T-cell (primary cell): ENCODE measurements around the gene ALS2. TPM values are rescaled to one million over a fixed set of nuclear protein-coding genes. Genes with fewer than 3 reads are reported as not detected.
"Not testable (repeated sequence)": the region's sequence is repeated elsewhere in the genome, so short reads cannot be mapped to it uniquely, and the experiment has no call there.

Experiments
- ATAC-seq, 4 experiments: fragments of 200-7000 bp in 3 of 4; fragments of 150-1000 bp in 1 of 4; cut with Tn5 transposase; replicated peaks in 1 of 4; 1 replicate in 3 of 4; 2 replicates in 1 of 4; pipeline ENCODE4 v1.10.0; 2021; ENCODE audit warnings: moderate library complexity in 3 of 4, mild to moderate bottlenecking in 2 of 4, moderate number of reproducible peaks in 1 of 4
- CTCF ChIA-PET, 2 donors: fragments of 300-600 bp; sonication (Branson Sonifier 250); formaldehyde crosslinking; loops; one replicate each; lab custom pipeline; 2022; ENCODE audit warnings: antibody characterized with exemption in 2 of 2; lab: Charles Lee
- POLR2A ChIA-PET, 2 donors: fragments of 300-600 bp; sonication (Branson Sonifier 250); formaldehyde crosslinking; loops; one replicate each; lab custom pipeline; 2022; ENCODE audit warnings: antibody characterized with exemption in 2 of 2; lab: Charles Lee
- DNase-seq, 35 experiments: peaks; one replicate each; pipeline versions ENCODE4 v3.0.0 to v3.0.0-alpha.2; 2013 to 2023
- H3K27ac ChIP-seq: one replicate; pipeline ENCODE4 v1.5.1; 2013; ENCODE audit warnings: low read length
- H3K27me3 ChIP-seq, 2 experiments: replicated peaks in 1 of 2; 1 replicate in 1 of 2; 2 replicates in 1 of 2; pipeline versions ENCODE4 v1.6.1 to v1.7.0; 2013; ENCODE audit warnings: low read length in 1 of 2, mixed read lengths in 1 of 2; ENCODE audit not compliant: control insufficient read depth in 2 of 2, insufficient read depth in 2 of 2; ENCODE audit errors: extremely low read depth in 1 of 2
- H3K36me3 ChIP-seq, 2 donors: 1 replicate in 1 of 2; 2 replicates in 1 of 2; pipeline versions ENCODE4 v1.6.1 to v1.7.0; 2013; ENCODE audit warnings: low read length in 1 of 2; ENCODE audit not compliant: control insufficient read depth in 2 of 2, insufficient read depth in 1 of 2; ENCODE audit errors: extremely low read depth in 1 of 2
- H3K4me1 ChIP-seq, 2 experiments: 1 replicate in 1 of 2; 2 replicates in 1 of 2; pipeline versions ENCODE4 v1.6.1 to v1.7.0; 2013; ENCODE audit warnings: low read length in 2 of 2, mixed read lengths in 1 of 2; ENCODE audit not compliant: insufficient read depth in 2 of 2, control insufficient read depth in 1 of 2; ENCODE audit errors: extremely low read depth in 1 of 2
- H3K4me3 ChIP-seq, 2 donors: 1 replicate in 1 of 2; 2 replicates in 1 of 2; pipeline versions ENCODE4 v1.5.1 to v1.7.0; 2013; ENCODE audit warnings: mild to moderate bottlenecking in 2 of 2, low read length in 1 of 2, moderate library complexity in 1 of 2; ENCODE audit not compliant: control insufficient read depth in 1 of 2; ENCODE audit errors: extremely low read depth in 1 of 2
- H3K9me3 ChIP-seq: 2 replicates; pipeline ENCODE4 v1.7.0; 2013
- H3K27ac Mint-ChIP-seq, 2 donors: one replicate each; pipeline ENCODE4 v1.8.0; 2020 to 2021; ENCODE audit warnings: mild to moderate bottlenecking in 2 of 2, mixed read lengths in 2 of 2
- H3K27me3 Mint-ChIP-seq, 2 donors: one replicate each; pipeline ENCODE4 v1.8.0; 2021 to 2022; ENCODE audit warnings: mixed read lengths in 2 of 2
- H3K36me3 Mint-ChIP-seq: one replicate; pipeline ENCODE4 v1.8.0; 2021; ENCODE audit warnings: mixed read lengths
- H3K4me1 Mint-ChIP-seq, 3 donors: one replicate each; pipeline ENCODE4 v1.8.0; 2020 to 2022; ENCODE audit warnings: mixed read lengths in 3 of 3, mild to moderate bottlenecking in 1 of 3
- H3K4me3 Mint-ChIP-seq, 3 donors: one replicate each; pipeline ENCODE4 v1.8.0; 2020 to 2022; ENCODE audit warnings: mild to moderate bottlenecking in 3 of 3, mixed read lengths in 3 of 3, moderate library complexity in 3 of 3
- H3K9me3 Mint-ChIP-seq, 3 donors: one replicate each; pipeline ENCODE4 v1.8.0; 2020 to 2022; ENCODE audit warnings: mixed read lengths in 3 of 3
- WGBS: methylation state at CpG from one replicate; pipeline ENCODE4 v1.1.5; 2013; ENCODE audit warnings: missing lambda C conversion rate; ENCODE audit not compliant: insufficient coverage; 5-methylcytosine and 5-hydroxymethylcytosine counted together
- total RNA-seq, 35 experiments: library from RNA in 6 of 35; stranded (reverse) in 6 of 35; fragments of 120-200 nt in 1 of 35; gene quantifications; one replicate each; pipeline versions ENCODE4 v1.2.1 to v1.2.4 and lab custom pipeline; 2013 to 2026

The ALS2 gene
- total RNA-seq, 5 donors from 2014 or later (not counting 1 experiment from before 2014, with no cell fraction given): 9.1 to 11.9 (median 10.3) TPM

DNA sequence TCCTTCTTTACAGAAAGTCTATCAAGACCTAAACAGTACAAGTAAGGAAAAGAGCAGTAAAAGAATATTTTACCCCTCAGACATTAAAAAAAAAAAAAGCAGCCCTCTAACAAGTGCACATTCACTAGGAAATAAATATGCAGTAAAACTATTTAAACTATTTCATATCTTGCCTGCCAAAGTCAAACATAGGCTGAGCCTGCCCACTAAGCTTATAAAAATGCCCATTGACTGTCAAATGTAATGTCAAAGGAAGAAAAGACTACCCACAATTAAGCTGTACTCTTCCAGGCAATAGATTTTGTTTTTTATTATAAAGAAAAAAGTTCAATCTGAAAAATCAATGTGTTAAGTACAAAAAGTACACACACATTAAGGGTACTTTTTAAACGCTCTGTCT lies 11.8 kb downstream of the ALS2 start:
- ChIA-PET POLR2A (no interaction called here), CTCF (no interaction called here)
- Histone ChIP-seq H3K4me1 (no peaks in the 10 kb centered on the region), H3K9me3 (no peaks in the 10 kb centered on the region), H3K27ac (no peak overlapping the region), H3K27me3 (no peaks in the 10 kb centered on the region), H3K4me3 (no peak overlapping the region), H3K36me3 (peaks cover 0 to 13% of the 10 kb centered on the region in 2 donors)
- Mint-ChIP-seq H3K27ac (no peak overlapping the region), H3K4me1 (peaks cover 0 to 4% (median 0%) of the 10 kb centered on the region in 3 donors), H3K4me3 (no peak overlapping the region), H3K27me3 (no peaks in the 10 kb centered on the region), H3K36me3 (peaks cover 24% of the 10 kb centered on the region), H3K9me3 (no peaks in the 10 kb centered on the region)
- DNase-seq (no peak), ATAC-seq (no peak)
- no CpG with 5 or more reads among the region's 1 CpG for WGBS

DNA sequence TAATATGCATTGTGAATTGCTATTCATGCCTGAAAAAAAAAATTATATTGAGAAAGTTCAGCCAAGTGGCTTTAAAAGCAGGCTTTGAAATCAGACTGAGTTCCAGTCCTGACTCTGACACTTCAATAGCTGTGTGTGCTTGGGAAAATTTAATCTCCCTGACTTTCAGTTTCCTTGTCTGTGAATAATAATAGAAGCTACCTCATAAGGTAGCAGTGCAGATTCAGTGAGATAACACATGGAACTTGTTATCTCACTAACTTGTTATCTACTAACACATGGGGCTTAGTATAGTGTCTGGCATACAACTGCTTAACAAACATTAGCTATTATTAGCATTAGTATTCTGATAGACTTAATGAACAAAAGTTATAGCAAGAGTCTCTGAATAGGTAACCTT lies 14.9 kb downstream of the ALS2 start:
- ChIA-PET CTCF (no interaction called here), POLR2A (no interaction called here)
- peaks cover 4 to 21% of the 10 kb centered on the region in 2 donors for H3K36me3 ChIP-seq
- H3K27ac Mint-ChIP-seq: no peak overlapping the region
- no peak overlapping the region for H3K4me3 Mint-ChIP-seq
- H3K9me3 Mint-ChIP-seq: no peaks in the 10 kb centered on the region
- H3K27me3 ChIP-seq: no peaks in the 10 kb centered on the region
- H3K4me1 Mint-ChIP-seq: no peaks in the 10 kb centered on the region
- no peak overlapping the region for H3K4me3 ChIP-seq
- H3K36me3 Mint-ChIP-seq: peaks cover 40% of the 10 kb centered on the region
- ATAC-seq (no peak), DNase-seq (no peak)
- no peak overlapping the region for H3K27ac ChIP-seq
- no peaks in the 10 kb centered on the region for H3K9me3 ChIP-seq
- no peaks in the 10 kb centered on the region for H3K4me1 ChIP-seq
- H3K27me3 Mint-ChIP-seq: no peaks in the 10 kb centered on the region

DNA sequence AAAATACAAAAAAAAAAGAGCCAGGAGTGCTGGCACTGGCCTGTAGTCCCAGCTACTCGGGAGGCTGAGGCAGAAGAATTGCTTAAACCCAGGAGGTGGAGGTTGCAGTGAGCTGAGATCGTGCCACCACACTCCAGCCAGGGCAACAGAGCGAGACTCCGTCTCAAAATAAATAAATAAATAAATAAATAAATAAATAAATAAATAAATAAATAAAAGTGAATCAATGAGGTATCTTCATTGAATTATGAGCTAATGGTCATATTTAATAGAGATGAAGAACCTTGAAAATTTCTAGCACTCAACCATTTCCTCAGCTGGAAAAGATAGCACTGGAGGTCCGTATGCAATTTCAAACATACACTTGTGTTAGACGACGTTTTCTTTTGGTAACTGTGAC lies 16.3 kb downstream of the ALS2 start:
- H3K4me1 ChIP-seq, H3K4me3 ChIP-seq, CTCF ChIA-PET, ATAC-seq, H3K27me3 ChIP-seq, H3K27ac ChIP-seq, H3K4me1 Mint-ChIP-seq, H3K9me3 ChIP-seq, H3K9me3 Mint-ChIP-seq, H3K27ac Mint-ChIP-seq, DNase-seq, H3K27me3 Mint-ChIP-seq, H3K4me3 Mint-ChIP-seq: not testable (repeated sequence)
- H3K36me3 ChIP-seq: peaks cover 4 to 23% of the 10 kb centered on the region in 2 donors
- POLR2A ChIA-PET: interaction anchor here in 1 of 2 donors (0.6 to 0.7 kb wide), 2 partner anchors 21 to 562 kb away, joined by 5 to 6 read pairs; no protein-coding TSS in a partner anchor
- 100% methylated on average over 3 of the region's 7 CpGs for WGBS
- peaks cover 43% of the 10 kb centered on the region for H3K36me3 Mint-ChIP-seq

DNA sequence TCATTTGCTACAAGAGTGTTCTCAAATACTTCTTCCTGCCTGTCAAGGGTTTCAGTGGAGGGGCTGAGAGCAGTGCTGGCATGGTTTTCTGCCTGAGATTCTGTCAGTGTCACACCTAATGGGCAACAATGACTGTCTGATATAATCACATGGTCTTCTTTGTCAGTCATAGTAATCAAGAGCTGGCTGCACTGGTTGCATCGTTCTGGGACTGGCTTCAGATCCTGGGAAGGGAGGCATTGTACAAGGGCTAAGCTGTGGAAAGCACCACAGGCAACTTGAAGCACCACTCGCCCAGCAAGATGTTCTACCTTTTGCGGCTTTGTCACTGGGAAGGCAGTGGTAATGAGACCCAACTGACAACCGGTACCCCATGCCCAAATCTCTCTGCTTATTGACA lies 19.6 kb downstream of the ALS2 start:
- POLR2A ChIA-PET: no interaction called here
- no peaks in the 10 kb centered on the region for H3K9me3 ChIP-seq
- H3K4me3 ChIP-seq: no peak overlapping the region
- peaks cover 4 to 33% of the 10 kb centered on the region in 2 donors for H3K36me3 ChIP-seq
- H3K9me3 Mint-ChIP-seq: no peaks in the 10 kb centered on the region
- no peak for ATAC-seq
- no peaks in the 10 kb centered on the region for H3K4me1 Mint-ChIP-seq
- H3K27ac Mint-ChIP-seq: no peak overlapping the region
- no peaks in the 10 kb centered on the region for H3K27me3 Mint-ChIP-seq
- peaks cover 55% of the 10 kb centered on the region for H3K36me3 Mint-ChIP-seq
- no peak overlapping the region for H3K27ac ChIP-seq
- no peak for DNase-seq
- CTCF ChIA-PET: no interaction called here
- H3K4me3 Mint-ChIP-seq: no peak overlapping the region
- H3K4me1 ChIP-seq: no peaks in the 10 kb centered on the region
- WGBS: 95% methylated on average over 4 of the region's 4 CpGs
- no peaks in the 10 kb centered on the region for H3K27me3 ChIP-seq

DNA sequence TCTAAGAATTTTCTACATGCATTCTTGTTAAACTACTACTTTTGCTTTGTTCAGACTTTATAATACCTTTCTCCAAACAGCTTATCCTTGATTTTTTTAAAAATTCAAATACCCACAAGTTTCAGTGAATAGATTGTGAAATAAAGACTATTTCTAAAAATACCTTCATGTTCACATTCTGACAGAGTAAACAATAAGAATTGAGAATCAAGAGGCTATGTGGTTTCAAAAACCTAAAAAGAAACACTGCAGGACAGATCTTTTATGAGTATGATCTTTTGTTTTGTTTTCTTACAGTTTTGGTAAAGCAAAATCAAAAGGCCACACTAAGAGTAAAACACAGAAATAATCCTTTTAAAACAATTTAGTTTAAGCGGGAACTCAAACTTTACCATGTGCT lies 21.2 kb downstream of the ALS2 start:
- no peaks in the 10 kb centered on the region for H3K4me1 Mint-ChIP-seq
- H3K27me3 Mint-ChIP-seq: no peaks in the 10 kb centered on the region

DNA sequence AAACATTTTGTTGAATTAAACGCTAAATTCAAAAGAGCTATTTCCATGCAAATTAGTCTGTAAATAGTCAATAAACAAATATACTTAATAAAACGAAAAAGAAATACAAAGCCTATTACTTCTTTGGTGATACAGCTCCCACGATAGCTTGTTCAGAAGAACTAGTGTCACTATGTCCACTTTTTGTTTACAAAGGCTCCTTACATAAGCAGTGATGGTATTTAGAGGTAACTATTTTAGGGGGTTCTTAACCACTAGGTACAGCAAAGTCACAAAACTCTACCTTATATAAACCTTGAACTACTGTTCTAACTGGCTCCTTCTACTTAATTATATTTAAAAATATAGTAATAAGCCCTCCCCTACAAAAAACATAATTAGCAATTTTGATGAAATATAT lies 21.9 kb downstream of the ALS2 start:
- Histone ChIP-seq H3K27me3 (no peaks in the 10 kb centered on the region), H3K36me3 (peaks cover 4 to 22% of the 10 kb centered on the region in 2 donors), H3K4me1 (no peaks in the 10 kb centered on the region), H3K9me3 (no peaks in the 10 kb centered on the region), H3K27ac (no peak overlapping the region), H3K4me3 (no peak overlapping the region)
- Mint-ChIP-seq H3K9me3 (no peaks in the 10 kb centered on the region), H3K4me3 (no peak overlapping the region), H3K4me1 (no peaks in the 10 kb centered on the region), H3K27ac (no peak overlapping the region), H3K27me3 (no peaks in the 10 kb centered on the region), H3K36me3 (peaks cover 52% of the 10 kb centered on the region)
- DNase-seq (no peak), ATAC-seq (no peak)
- POLR2A ChIA-PET: no interaction called here
- CTCF ChIA-PET: no interaction called here
- no CpG with 5 or more reads among the region's 3 CpGs for WGBS

More for the DNA sequence above, 21.2 kb downstream of the ALS2 start:
- ChIA-PET CTCF (no interaction called here), POLR2A (no interaction called here)
- H3K4me1 ChIP-seq: no peaks in the 10 kb centered on the region
- peaks cover 4 to 21% of the 10 kb centered on the region in 2 donors for H3K36me3 ChIP-seq
- Mint-ChIP-seq H3K36me3 (peaks cover 49% of the 10 kb centered on the region), H3K27ac (no peak overlapping the region), H3K9me3 (no peaks in the 10 kb centered on the region), H3K4me3 (no peak overlapping the region)
- WGBS: no CpG with 5 or more reads among the region's 1 CpG
- H3K4me3 ChIP-seq: no peak overlapping the region
- no peaks in the 10 kb centered on the region for H3K9me3 ChIP-seq
- no peak overlapping the region for H3K27ac ChIP-seq
- ATAC-seq (no peak), DNase-seq (no peak)
- H3K27me3 ChIP-seq: no peaks in the 10 kb centered on the region

DNA sequence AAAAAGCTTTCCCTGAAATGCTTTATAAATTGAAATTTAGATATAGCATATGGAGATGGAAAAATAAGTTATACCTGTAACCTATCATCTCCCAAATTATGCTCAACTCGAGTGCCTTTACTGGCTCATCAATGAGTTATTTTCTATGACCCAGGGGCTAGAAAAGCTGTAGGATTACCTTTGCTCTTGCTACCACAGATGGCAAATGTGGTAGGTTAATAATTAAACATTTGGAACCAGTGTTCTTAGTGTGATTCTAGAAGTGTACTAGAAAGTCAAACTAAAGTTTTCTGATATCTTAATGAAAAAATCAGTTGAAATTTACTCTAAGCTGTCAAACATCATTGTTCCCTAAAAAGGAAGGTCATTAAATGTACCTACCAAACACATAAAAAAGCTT lies 22.5 kb downstream of the ALS2 start:
- CTCF ChIA-PET: no interaction called here
- H3K4me1 Mint-ChIP-seq: no peaks in the 10 kb centered on the region
- Histone ChIP-seq H3K9me3 (no peaks in the 10 kb centered on the region), H3K36me3 (peaks cover 4 to 22% of the 10 kb centered on the region in 2 donors), H3K27me3 (no peaks in the 10 kb centered on the region), H3K4me1 (no peaks in the 10 kb centered on the region), H3K27ac (no peak overlapping the region), H3K4me3 (no peak overlapping the region)
- H3K4me3 Mint-ChIP-seq: no peak overlapping the region
- POLR2A ChIA-PET: no interaction called here
- peaks cover 48% of the 10 kb centered on the region for H3K36me3 Mint-ChIP-seq
- no peak for ATAC-seq
- WGBS: no CpG with 5 or more reads among the region's 1 CpG
- no peaks in the 10 kb centered on the region for H3K27me3 Mint-ChIP-seq
- H3K9me3 Mint-ChIP-seq: no peaks in the 10 kb centered on the region
- H3K27ac Mint-ChIP-seq: no peak overlapping the region
- no peak for DNase-seq
